Keratinocyte (primary cell): ENCODE measurements around the gene VPS25. TPM values are rescaled to one million over a fixed set of nuclear protein-coding genes. Genes with fewer than 3 reads are reported as not detected.

Experiments used
- DNase-seq: peaks from one replicate; pipeline ENCODE4 v3.0.0-alpha.2; 2011; ENCODE audit warnings: low read depth, missing footprints, low spot score
- FAIRE-seq: peaks from 2 replicates; lab custom pipeline; 2011; peaks lifted over from hg19 to GRCh38; lab: Jason Lieb, UNC
- H2AFZ ChIP-seq: 2 replicates; pipeline ENCODE4 v1.6.0; 2012; ENCODE audit warnings: low read length, control low read depth, inconsistent platforms; ENCODE audit not compliant: control insufficient read depth
- H3K27ac ChIP-seq: 2 replicates; pipeline ENCODE4 v1.5.1; 2011; ENCODE audit warnings: low read length; ENCODE audit not compliant: control insufficient read depth, insufficient read depth
- H3K27me3 ChIP-seq: 3 replicates; pipeline ENCODE4 v1.6.0; 2011; ENCODE audit warnings: low read length; ENCODE audit not compliant: control insufficient read depth, insufficient read depth; ENCODE audit errors: extremely low read depth
- H3K36me3 ChIP-seq, 2 experiments: 2 replicates in 1 of 2; 3 replicates in 1 of 2; pipeline ENCODE4 v1.5.1; 2011; ENCODE audit warnings: low read length in 2 of 2, mild to moderate bottlenecking in 1 of 2; ENCODE audit not compliant: control insufficient read depth in 2 of 2, insufficient read depth in 2 of 2; ENCODE audit errors: extremely low read depth in 1 of 2
- H3K4me1 ChIP-seq: 3 replicates; pipeline ENCODE4 v1.5.1; 2011; ENCODE audit warnings: low read length; ENCODE audit not compliant: control insufficient read depth, insufficient read depth; ENCODE audit errors: extremely low read depth
- H3K4me2 ChIP-seq: 3 replicates; pipeline ENCODE4 v1.6.0; 2011; ENCODE audit warnings: low read depth, low read length; ENCODE audit not compliant: control insufficient read depth, insufficient read depth; ENCODE audit errors: extremely low read depth
- H3K4me3 ChIP-seq, 3 experiments: fragments of 200-600 bp in 1 of 3; sonication (generic) in 1 of 3; 2 replicates in 2 of 3; 3 replicates in 1 of 3; pipeline ENCODE4 v1.5.1; 2011 to 2016; ENCODE audit warnings: low read length in 3 of 3, mild to moderate bottlenecking in 3 of 3, control low read depth in 2 of 3, inconsistent platforms in 1 of 3, low read depth in 1 of 3, mixed read lengths in 1 of 3, mixed run types in 1 of 3, moderate library complexity in 1 of 3; ENCODE audit not compliant: control insufficient read depth in 2 of 3, insufficient read depth in 2 of 3; ENCODE audit errors: extremely low read depth in 1 of 3
- H3K79me2 ChIP-seq: 2 replicates; pipeline ENCODE4 v1.6.0; 2012; ENCODE audit warnings: low read length; ENCODE audit not compliant: control insufficient read depth, insufficient read depth
- H3K9ac ChIP-seq: 3 replicates; pipeline ENCODE4 v1.6.0; 2011; ENCODE audit warnings: low read length; ENCODE audit not compliant: control insufficient read depth, insufficient read depth; ENCODE audit errors: extremely low read depth
- H3K9me1 ChIP-seq: 3 replicates; pipeline ENCODE4 v1.6.0; 2011; ENCODE audit warnings: low read length; ENCODE audit not compliant: control insufficient read depth, insufficient read depth; ENCODE audit errors: extremely low read depth
- H3K9me3 ChIP-seq: 2 replicates; pipeline ENCODE4 v1.5.1; 2012; ENCODE audit warnings: low read depth, low read length; ENCODE audit not compliant: control insufficient read depth
- H4K20me1 ChIP-seq: 3 replicates; pipeline ENCODE4 v1.6.0; 2011; ENCODE audit warnings: low read length; ENCODE audit not compliant: control insufficient read depth, insufficient read depth; ENCODE audit errors: extremely low read depth
- EZH2 ChIP-seq: IDR thresholded peaks from one replicate; pipeline ENCODE4 v1.6.1; 2012; ENCODE audit warnings: inconsistent platforms, mild to moderate bottlenecking, low read length, moderate library complexity
- dilution Hi-C: fragments of 300-500 bp; cut with MboI; formaldehyde crosslinking; loops from one replicate; pipeline ENCODE4 v1.7.0; 2020; ENCODE audit warnings: low sequenced_read_pairs; ENCODE audit not compliant: extremely low pct_ligation_motif_present
- polyA plus RNA-seq, 5 experiments: library from polyadenylated mRNA; depleted of rRNA in 3 of 5; stranded (reverse) in 3 of 5; stranded (forward) in 1 of 5; unstranded in 1 of 5; fragments of >200 nt; gene quantifications; 1 replicate in 1 of 5; 2 replicates in 3 of 5; 3 replicates in 1 of 5; pipeline versions ENCODE4 v1.2.1 to v1.2.3, GENCODE V29; 2011 to 2012; ENCODE audit warnings: missing spikeins in 2 of 5, low read depth in 1 of 5, low replicate concordance in 1 of 5
- TF ChIP-seq, protein P1 (sequence below), 3 experiments: IDR thresholded peaks in 1 of 3; conservative IDR thresholded peaks in 1 of 3; optimal IDR thresholded peaks in 1 of 3; 2 replicates in 2 of 3; 3 replicates in 1 of 3; pipeline versions ENCODE3 to v1.5.1; 2011; ENCODE audit warnings: low read length in 3 of 3, mild to moderate bottlenecking in 3 of 3, moderate library complexity in 2 of 3, control low read depth in 1 of 3, inconsistent platforms in 1 of 3; ENCODE audit not compliant: insufficient read depth in 2 of 3; ENCODE audit errors: extremely low read depth in 1 of 3

Gene VPS25
- polyA plus RNA-seq, 1 donor (not counting 4 experiments of a cell fraction or from before 2014, with no cell fraction given), result 122 TPM

- DNase-seq (no peak), FAIRE-seq (no peak)
- no peak overlapping the region for H3K9ac ChIP-seq
- peaks cover 19% of the 10 kb centered on the region for H3K4me1 ChIP-seq
- H3K36me3 ChIP-seq, result peaks cover 13 to 16% of the 10 kb centered on the region in 2 experiments
- peaks cover 34% of the 10 kb centered on the region for H3K27me3 ChIP-seq
- H4K20me1 ChIP-seq, result no peaks in the 10 kb centered on the region
- dilution Hi-C loops, result no loop called here
- no peaks in the 10 kb centered on the region for H3K9me1 ChIP-seq
- H3K79me2 ChIP-seq, result no peaks in the 10 kb centered on the region
- H2AFZ ChIP-seq, result no peak overlapping the region
- TF ChIP-seq EZH2, result no peak
- TF ChIP-seq, protein P1, sequence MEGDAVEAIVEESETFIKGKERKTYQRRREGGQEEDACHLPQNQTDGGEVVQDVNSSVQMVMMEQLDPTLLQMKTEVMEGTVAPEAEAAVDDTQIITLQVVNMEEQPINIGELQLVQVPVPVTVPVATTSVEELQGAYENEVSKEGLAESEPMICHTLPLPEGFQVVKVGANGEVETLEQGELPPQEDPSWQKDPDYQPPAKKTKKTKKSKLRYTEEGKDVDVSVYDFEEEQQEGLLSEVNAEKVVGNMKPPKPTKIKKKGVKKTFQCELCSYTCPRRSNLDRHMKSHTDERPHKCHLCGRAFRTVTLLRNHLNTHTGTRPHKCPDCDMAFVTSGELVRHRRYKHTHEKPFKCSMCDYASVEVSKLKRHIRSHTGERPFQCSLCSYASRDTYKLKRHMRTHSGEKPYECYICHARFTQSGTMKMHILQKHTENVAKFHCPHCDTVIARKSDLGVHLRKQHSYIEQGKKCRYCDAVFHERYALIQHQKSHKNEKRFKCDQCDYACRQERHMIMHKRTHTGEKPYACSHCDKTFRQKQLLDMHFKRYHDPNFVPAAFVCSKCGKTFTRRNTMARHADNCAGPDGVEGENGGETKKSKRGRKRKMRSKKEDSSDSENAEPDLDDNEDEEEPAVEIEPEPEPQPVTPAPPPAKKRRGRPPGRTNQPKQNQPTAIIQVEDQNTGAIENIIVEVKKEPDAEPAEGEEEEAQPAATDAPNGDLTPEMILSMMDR (optimal IDR thresholded peaks at IDR 0.05 in 1 of 3, IDR thresholded peaks at IDR 0.05 in 1 of 3, conservative IDR thresholded peaks at IDR 0.05 in 1 of 3; ENCODE audit: extremely low read depth in 1 of 3, insufficient read depth in 2 of 3, low read length in 3 of 3), result no peak
- no peak overlapping the region for H3K27ac ChIP-seq
- H3K9me3 ChIP-seq, result no peaks in the 10 kb centered on the region
- H3K4me2 ChIP-seq, result peak overlapping the region; percentile 56
- no peak overlapping the region for H3K4me3 ChIP-seq
Observed at GRCh38 chr17:42782166-42783061, 9.2 kb downstream of the VPS25 start.

- Histone ChIP-seq H2AFZ (peak overlapping the region; percentile 34), H3K9me3 (no peaks in the 10 kb centered on the region), H3K4me1 (peaks cover 19% of the 10 kb centered on the region), H3K9me1 (no peaks in the 10 kb centered on the region), H3K27ac (no peak overlapping the region), H3K4me2 (peak overlapping the region; percentile 56), H3K79me2 (no peaks in the 10 kb centered on the region), H3K4me3 (peak overlapping the region in 1 of 3 experiments; percentile 18), H3K9ac (no peak overlapping the region), H4K20me1 (no peaks in the 10 kb centered on the region), H3K36me3 (peaks cover 10 to 11% of the 10 kb centered on the region in 2 experiments), H3K27me3 (peaks cover 37% of the 10 kb centered on the region)
- FAIRE-seq (peak; percentile 99), DNase-seq (peak; percentile 52)
- no peak for TF ChIP-seq EZH2
- TF ChIP-seq, protein P1 (optimal IDR thresholded peaks at IDR 0.05 in 1 of 3, IDR thresholded peaks at IDR 0.05 in 1 of 3, conservative IDR thresholded peaks at IDR 0.05 in 1 of 3; ENCODE audit: extremely low read depth in 1 of 3, insufficient read depth in 2 of 3, low read length in 3 of 3), result no peak
- dilution Hi-C loops, result no loop called here
Observed at GRCh38 chr17:42783062-42783790, 10.0 kb downstream of the VPS25 start.
